HS-5 (cell line): ENCODE data around the gene UACA.
"Not testable (repeated sequence)": the region's sequence is repeated elsewhere in the genome, so short reads cannot be mapped to it uniquely, and the experiment has no call there.

ENCODE experiments used
- DNase-seq: peaks from one replicate; pipeline ENCODE4 v3.0.0-alpha.2; 2012; ENCODE audit warnings: low read depth

The UACA gene

GRCh38 chr15:70665599-70665998 lies 97.8 kb downstream of the UACA start:
- no peak for DNase-seq

- DNase-seq = no peak
Measured at GRCh38 chr15:70664494-70664893, 98.9 kb downstream of the UACA start.

GRCh38 chr15:70663069-70663468 lies 100.3 kb downstream of the UACA start:
- not testable (repeated sequence) for DNase-seq

- DNase-seq = no peak
Measured at GRCh38 chr15:70659662-70660061, 103.7 kb downstream of the UACA start.

GRCh38 chr15:70658641-70659040 lies 104.7 kb downstream of the UACA start:
- no peak for DNase-seq

- no peak for DNase-seq
Measured at GRCh38 chr15:70653426-70653825, 109.9 kb downstream of the UACA start.

- DNase-seq = no peak
Measured at GRCh38 chr15:70652341-70652740, 111.0 kb downstream of the UACA start.

- no peak for DNase-seq
Measured at GRCh38 chr15:70651303-70651845, 112.0 kb downstream of the UACA start.

GRCh38 chr15:70650567-70651302 lies 112.6 kb downstream of the UACA start:
- no peak for DNase-seq

GRCh38 chr15:70647396-70647795 lies 116.0 kb downstream of the UACA start:
- DNase-seq = no peak

GRCh38 chr15:70646169-70646568 lies 117.2 kb downstream of the UACA start:
- DNase-seq = no peak

- DNase-seq = peak; percentile 11
Measured at GRCh38 chr15:70643783-70644125, 119.6 kb downstream of the UACA start.

- no peak for DNase-seq
Measured at GRCh38 chr15:70643106-70643782, 120.1 kb downstream of the UACA start.

GRCh38 chr15:70636540-70637165 lies 126.7 kb downstream of the UACA start:
- DNase-seq = no peak

- DNase-seq = no peak
Measured at GRCh38 chr15:70635895-70636294, 127.5 kb downstream of the UACA start.

GRCh38 chr15:70633991-70634390 lies 129.4 kb downstream of the UACA start:
- no peak for DNase-seq

- no peak for DNase-seq
Measured at GRCh38 chr15:70633103-70633831, 130.1 kb downstream of the UACA start.

- DNase-seq = no peak
Measured at GRCh38 chr15:70632491-70633102, 130.8 kb downstream of the UACA start.

- DNase-seq = no peak
Measured at GRCh38 chr15:70632079-70632478, 131.3 kb downstream of the UACA start.

- no peak for DNase-seq
Measured at GRCh38 chr15:70629735-70630273, 133.6 kb downstream of the UACA start.

GRCh38 chr15:70628549-70628896 lies 134.8 kb downstream of the UACA start:
- DNase-seq = no peak
